Left forelimb (tissue), 1 donor: Measurements from ENCODE around the gene PPP2R2D.

Experiments
- DNase-seq: peaks from one replicate; pipeline ENCODE4 v3.0.0-alpha.2; 2018; ENCODE audit warnings: low spot score

PPP2R2D gene

DNA sequence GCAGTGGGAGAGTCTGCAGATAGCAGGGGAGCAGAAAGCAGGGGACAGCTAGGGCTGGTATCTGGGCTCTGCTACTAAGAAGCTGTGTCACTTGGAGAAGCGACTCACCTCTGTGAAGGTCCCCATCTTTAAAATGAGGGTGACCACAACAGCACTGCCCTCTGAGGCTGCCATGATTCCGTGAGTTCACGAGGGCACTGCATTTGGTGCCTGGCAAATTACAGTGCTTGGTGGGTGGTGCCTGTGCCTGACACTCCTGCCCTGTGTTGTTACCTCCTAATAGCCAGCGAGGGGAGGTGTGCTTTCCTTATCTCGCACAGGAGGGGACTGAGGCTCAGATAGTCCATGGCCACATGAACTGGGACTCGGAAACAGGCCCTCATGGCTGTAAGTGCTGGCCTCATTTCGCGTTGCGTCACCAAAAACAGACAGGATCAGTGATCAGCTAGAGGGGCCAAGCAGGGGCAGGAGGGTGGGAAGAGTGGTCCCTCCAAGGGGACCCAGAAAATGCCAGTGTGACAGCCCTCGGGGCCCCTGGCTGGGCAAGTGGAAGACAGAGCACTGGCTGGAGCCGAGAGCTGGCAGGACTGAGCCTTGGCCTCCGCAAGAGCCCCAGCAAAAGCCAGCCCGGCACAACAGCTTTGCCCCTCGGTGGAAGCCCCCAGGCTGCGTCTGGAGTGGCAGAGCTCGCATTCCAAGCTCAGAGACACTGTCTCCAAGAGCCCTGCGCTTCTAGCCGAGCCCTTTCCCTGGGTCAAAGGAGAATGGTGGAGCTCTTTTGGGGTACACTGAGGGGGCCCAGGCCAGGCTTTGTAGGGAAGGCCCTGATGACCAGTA, 98.3 kb downstream of the PPP2R2D start:
- DNase-seq, result no peak

DNA sequence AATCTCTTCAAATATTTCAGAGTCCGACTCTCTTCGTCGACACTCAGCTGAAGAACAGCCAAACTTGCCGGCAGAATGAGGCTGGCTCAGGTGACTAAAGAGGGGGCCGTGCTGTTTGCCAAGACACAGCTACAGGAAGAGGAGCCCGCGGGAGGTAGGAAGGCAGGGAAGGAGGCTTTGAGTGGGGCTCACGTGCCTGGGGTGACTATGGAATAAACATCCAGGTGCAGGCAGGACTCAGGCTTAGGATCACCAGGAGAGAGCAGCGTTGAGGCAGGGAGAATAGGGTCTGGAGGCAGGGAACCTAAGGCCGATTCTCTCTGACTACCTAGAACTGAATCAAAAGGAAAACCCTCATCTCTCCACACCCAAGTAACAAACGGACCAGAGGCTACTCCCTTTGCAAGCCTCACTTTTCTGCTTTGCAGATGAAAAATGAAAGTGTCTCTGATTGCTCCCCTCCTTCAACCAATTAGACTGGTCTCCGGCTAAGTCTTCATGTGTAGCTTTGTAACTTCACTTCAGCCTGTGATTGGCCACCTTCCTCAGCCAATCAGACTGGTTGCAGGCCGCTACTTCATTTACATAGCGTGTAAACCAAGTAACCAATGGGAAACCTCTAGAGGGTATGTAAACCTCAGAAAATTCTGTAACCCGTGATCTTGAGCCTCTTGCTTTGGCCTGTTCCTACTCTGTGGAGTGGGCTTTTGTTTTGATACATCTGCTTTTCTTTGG, 100.6 kb downstream of the PPP2R2D start:
- DNase-seq, result no peak

DNA sequence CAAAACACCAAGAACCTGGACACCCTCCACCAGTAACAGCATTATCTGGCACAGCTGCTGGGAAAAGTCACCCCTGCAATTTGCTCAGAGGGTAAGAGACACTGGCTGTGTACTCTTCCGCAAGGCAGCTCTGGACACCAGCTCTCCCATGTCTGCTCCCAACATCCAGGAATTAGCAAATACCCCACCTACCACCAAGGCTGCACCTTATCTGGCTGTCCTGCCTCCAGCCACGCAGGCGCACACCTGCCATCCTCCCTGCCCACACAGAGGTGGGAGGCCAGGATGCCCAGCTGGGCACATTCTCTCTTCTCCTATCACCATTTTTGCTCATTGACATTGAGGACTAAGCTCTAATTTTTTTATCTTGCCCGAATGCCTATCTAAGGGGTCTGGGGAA, 101.2 kb downstream of the PPP2R2D start:
- no peak for DNase-seq

DNA sequence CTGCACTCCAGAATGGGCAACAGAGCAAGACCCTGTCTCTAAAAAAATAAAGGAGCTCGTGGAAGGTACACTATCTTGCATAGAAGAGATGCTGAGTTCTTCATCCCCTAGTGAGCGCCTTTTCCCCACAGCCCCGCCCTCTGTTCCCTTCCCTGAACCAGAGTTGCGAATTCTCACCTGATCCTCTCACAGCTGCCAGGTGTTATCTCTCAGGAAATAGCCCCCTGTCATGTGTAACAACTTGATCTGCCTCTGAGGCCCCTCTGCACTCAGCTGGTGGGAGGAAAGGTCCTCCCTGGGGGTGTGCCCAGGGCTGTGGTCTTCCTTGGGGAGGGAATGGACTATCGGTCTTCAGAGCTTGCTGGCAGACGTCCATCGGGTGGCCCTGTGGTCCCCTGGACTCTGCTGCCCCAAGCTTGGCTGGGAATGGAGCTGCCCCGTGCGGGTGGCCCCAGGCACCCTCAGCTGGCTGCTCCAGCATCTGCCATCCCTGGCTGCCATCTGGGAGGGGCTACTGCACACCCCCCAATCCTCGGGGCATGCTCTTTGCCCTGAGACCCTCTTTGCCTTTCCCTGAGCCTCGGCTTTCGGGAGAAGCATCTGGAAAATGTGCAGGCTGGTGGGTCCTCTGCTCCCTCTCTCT, 102.6 kb downstream of the PPP2R2D start:
- DNase-seq, result no peak

DNA sequence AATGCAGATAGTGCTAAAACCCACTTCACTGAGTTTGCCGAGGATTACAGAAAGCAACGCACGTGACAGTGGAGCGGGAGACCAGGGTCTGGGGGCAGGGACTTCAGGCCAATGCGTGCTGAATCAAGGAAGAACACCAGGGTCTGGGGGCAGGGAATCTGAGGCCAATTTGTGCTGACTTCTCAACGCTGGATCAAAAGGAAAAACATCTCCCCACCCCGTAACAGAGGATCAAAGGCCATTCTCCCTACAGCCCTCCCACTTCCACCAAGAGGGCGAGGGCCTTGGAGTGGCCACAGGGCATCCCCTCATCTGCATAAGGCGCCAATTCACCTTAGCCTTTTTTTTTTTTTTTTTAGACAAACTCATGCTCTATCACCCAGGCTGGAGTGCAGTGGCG, 103.2 kb downstream of the PPP2R2D start:
- no peak for DNase-seq

DNA sequence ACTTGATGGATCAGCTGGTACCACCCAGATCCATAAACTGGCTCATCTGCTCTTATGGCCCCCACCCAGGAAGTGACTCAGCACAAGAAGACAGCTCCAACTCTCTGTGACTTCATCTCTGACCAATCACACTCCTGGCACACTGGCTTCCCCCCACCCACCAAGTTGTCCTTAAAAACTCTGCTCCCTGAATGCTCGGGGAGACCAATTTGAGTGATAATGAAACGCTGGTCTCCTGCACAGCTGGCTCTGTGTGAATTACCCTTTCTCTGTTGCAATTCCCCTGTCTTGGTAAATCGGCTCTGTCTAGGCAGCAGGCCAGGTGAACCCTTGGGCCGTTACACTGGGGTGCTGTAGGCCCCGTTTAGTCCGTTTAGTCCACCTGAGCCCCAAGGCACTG, 104.3 kb downstream of the PPP2R2D start:
- no peak for DNase-seq

DNA sequence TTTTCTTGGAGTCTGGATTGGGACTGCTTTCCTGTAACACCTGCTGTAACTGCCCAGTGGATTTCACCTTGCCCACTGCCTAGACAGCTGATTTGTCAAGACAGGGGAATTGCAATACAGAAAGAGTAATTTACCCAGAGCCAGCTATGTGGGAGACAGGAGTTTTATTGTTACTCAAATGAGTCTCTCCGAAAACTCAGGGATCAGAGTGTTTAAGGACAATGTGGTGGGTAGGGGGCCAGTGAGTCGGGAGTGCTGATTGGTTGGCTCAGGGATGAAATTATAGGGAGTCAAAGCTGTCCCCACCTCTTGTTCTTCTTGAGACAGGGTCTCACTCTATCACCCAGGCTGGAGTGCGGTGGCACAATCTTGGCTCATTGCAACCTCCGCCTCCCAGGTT, 106.2 kb downstream of the PPP2R2D start:
- DNase-seq, result no peak

DNA sequence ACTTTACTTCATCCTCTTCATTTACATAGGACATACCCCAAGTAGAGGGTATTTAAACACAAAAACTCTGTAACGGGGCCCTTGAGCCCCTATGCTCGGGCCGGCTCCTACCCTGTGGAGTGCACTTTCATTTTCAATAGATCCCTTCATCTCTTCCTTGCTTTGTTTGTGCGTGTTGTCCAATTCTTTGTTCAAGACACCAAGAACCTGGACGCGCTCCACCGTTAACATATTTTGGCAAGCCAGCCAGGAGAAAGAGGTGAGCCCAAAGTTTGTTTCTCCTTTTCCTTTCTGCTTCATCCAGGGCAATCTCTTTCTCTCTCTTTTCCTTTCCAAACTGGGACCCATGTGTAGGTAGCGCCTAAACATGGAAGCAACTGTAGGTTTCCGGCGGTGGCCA, 106.9 kb downstream of the PPP2R2D start:
- DNase-seq, result no peak
